Heart left ventricle (tissue), 13 donors: ENCODE data around the gene POMP.

Experiments
- POLR2A ChIP-seq, 2 donors: fragments of 450-650 bp; IDR thresholded peaks; one replicate each; pipeline ENCODE4 v1.6.1; 2017; ENCODE audit warnings: antibody characterized with exemption in 2 of 2, mild to moderate bottlenecking in 2 of 2, moderate library complexity in 2 of 2
- TF ChIP-seq, protein P1 (sequence below), 12 donors: fragments of 200-600 bp; sonication (generic) in 4 of 12; IDR thresholded peaks; one replicate each; pipeline versions ENCODE4 v1.5.0 to v1.8.0; 2018 to 2022; ENCODE audit warnings: antibody characterized with exemption in 12 of 12, mild to moderate bottlenecking in 5 of 12
- donor health status: ischemic (EF 13 %, LVEDD 7.1; RV severe dilation, severe dysfunction).
- donor health status: DM: no; HTN: yes; CAD: no.
- donor health status: DM: no; HTN: no; CAD: no.
- donor health status: ischemic (EF 25% LVEDD 6.9; RV normal size, moderate dysfunction).
- donor health status: ischemic (EF 25% LVEDD 5.7; RV mildly dilated, moderate dysfunction).
- donor health status: ischemic (EF 35%, LVEDD 5.7; RV mildly dilated, moderate dysfunction).
- donor health status: nonischemic (EF 11% LVEDD 7.7; RV severe dilation, severe dysfunction).
- donor health status: DM: yes; HTN: yes; CAD: no.
- donor health status: PGD.
- donor health status: ischemic (EF 29% LVEDD 5.4; RV normal size, mild dysfunction).
- donor health status: nonischemic (EF 23%, LVEDD 6.1; RV moderate dilation, normal function).

DNA sequence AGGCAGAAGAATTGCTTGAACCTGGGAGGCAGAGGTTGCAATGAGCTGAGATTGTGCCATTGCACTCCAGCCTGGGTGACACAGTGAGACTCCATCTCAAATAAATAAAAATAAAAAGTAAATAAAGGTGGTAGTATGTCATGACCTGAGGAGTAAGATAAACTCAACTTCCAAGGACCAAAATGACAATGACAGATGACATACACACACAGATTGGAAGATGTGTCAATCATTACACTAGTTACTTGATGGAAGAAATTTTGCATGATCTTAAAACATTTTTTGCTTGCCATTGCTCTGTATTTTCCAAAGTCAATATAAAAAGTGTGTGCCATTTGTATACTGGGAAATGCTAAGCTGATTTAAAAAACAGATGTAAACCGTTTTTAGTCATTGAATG is 55.7 kb downstream of the POMP start:
- TF ChIP-seq, protein P1, sequence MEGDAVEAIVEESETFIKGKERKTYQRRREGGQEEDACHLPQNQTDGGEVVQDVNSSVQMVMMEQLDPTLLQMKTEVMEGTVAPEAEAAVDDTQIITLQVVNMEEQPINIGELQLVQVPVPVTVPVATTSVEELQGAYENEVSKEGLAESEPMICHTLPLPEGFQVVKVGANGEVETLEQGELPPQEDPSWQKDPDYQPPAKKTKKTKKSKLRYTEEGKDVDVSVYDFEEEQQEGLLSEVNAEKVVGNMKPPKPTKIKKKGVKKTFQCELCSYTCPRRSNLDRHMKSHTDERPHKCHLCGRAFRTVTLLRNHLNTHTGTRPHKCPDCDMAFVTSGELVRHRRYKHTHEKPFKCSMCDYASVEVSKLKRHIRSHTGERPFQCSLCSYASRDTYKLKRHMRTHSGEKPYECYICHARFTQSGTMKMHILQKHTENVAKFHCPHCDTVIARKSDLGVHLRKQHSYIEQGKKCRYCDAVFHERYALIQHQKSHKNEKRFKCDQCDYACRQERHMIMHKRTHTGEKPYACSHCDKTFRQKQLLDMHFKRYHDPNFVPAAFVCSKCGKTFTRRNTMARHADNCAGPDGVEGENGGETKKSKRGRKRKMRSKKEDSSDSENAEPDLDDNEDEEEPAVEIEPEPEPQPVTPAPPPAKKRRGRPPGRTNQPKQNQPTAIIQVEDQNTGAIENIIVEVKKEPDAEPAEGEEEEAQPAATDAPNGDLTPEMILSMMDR (IDR thresholded peaks at IDR 0.05), result no peak
- TF ChIP-seq POLR2A (IDR thresholded peaks at IDR 0.05), result no peak
